Glutamatergic neuron (in vitro differentiated cells): ENCODE measurements around the gene REEP5. TPM values are rescaled to one million over a fixed set of nuclear protein-coding genes. Genes with fewer than 3 reads are reported as not detected.
"Not testable (repeated sequence)": the region's sequence is repeated elsewhere in the genome, so short reads cannot be mapped to it uniquely, and the experiment has no call there.

Experiments used
- DNase-seq: peaks from one replicate; pipeline ENCODE4 v3.0.0; 2022
- H3K27ac Mint-ChIP-seq: one replicate; pipeline ENCODE4 v1.8.0; 2020; ENCODE audit warnings: mild to moderate bottlenecking, mixed read lengths, inconsistent platforms; ENCODE audit not compliant: unreplicated experiment
- H3K27me3 Mint-ChIP-seq: one replicate; pipeline ENCODE4 v1.8.0; 2020; ENCODE audit warnings: mild to moderate bottlenecking, moderate library complexity, mixed read lengths, inconsistent platforms; ENCODE audit not compliant: unreplicated experiment
- H3K36me3 Mint-ChIP-seq: one replicate; pipeline ENCODE4 v1.8.0; 2020; ENCODE audit warnings: mild to moderate bottlenecking, mixed read lengths, inconsistent platforms; ENCODE audit not compliant: unreplicated experiment
- H3K4me1 Mint-ChIP-seq: one replicate; pipeline ENCODE4 v1.8.0; 2020; ENCODE audit warnings: mild to moderate bottlenecking, low read depth, mixed read lengths, inconsistent platforms; ENCODE audit not compliant: unreplicated experiment
- H3K4me3 Mint-ChIP-seq: one replicate; pipeline ENCODE4 v1.8.0; 2020; ENCODE audit warnings: mild to moderate bottlenecking, mixed read lengths, inconsistent platforms; ENCODE audit not compliant: unreplicated experiment
- H3K9me3 Mint-ChIP-seq: one replicate; pipeline ENCODE4 v1.8.0; 2020; ENCODE audit warnings: mild to moderate bottlenecking, moderate library complexity, mixed read lengths, inconsistent platforms; ENCODE audit not compliant: unreplicated experiment
- CTCF ChIP-seq: fragments of 200-600 bp; sonication (generic); IDR thresholded peaks from one replicate; pipeline ENCODE4 v1.5.0; 2021; ENCODE audit not compliant: partially characterized antibody, unreplicated experiment
- total RNA-seq: library from RNA; stranded (reverse); fragmentation: NEBNext Ultra II Directional; extraction: Animal tissue kit (Norgen Biotek cat#: 25700); gene quantifications from one replicate; pipeline ENCODE4 v1.2.1, GENCODE V29; 2021; ENCODE audit not compliant: unreplicated experiment

REEP5 gene
- total RNA-seq, 1 donor from 2014 or later = 108 TPM

- no peak overlapping the region for H3K27ac Mint-ChIP-seq
- no peaks in the 10 kb centered on the region for H3K36me3 Mint-ChIP-seq
- H3K4me1 Mint-ChIP-seq = no peaks in the 10 kb centered on the region
- TF ChIP-seq CTCF = no peak
- no peak for DNase-seq
- peaks cover 2% of the 10 kb centered on the region for H3K9me3 Mint-ChIP-seq
- no peaks in the 10 kb centered on the region for H3K27me3 Mint-ChIP-seq
- no peak overlapping the region for H3K4me3 Mint-ChIP-seq
Observed at GRCh38 chr5:112892776-112893175, 29.3 kb downstream of the REEP5 start.

GRCh38 chr5:112892066-112892465 lies 30.0 kb downstream of the REEP5 start:
- peak overlapping the region; percentile 6 for H3K27ac Mint-ChIP-seq
- not testable (repeated sequence) for H3K4me3 Mint-ChIP-seq, H3K36me3 Mint-ChIP-seq

GRCh38 chr5:112886975-112887374 lies 35.1 kb downstream of the REEP5 start:
- no peak overlapping the region for H3K27ac Mint-ChIP-seq

More at GRCh38 chr5:112892066-112892465, 30.0 kb downstream of the REEP5 start:
- H3K9me3 Mint-ChIP-seq, H3K4me1 Mint-ChIP-seq, DNase-seq, H3K27me3 Mint-ChIP-seq: not testable (repeated sequence)

GRCh38 chr5:112885001-112885400 lies 37.0 kb downstream of the REEP5 start:
- no peaks in the 10 kb centered on the region for H3K36me3 Mint-ChIP-seq
- DNase-seq = no peak
- H3K9me3 Mint-ChIP-seq = no peaks in the 10 kb centered on the region
- no peak overlapping the region for H3K4me3 Mint-ChIP-seq
- no peak overlapping the region for H3K27ac Mint-ChIP-seq
- H3K27me3 Mint-ChIP-seq = no peaks in the 10 kb centered on the region
- H3K4me1 Mint-ChIP-seq = no peaks in the 10 kb centered on the region
- TF ChIP-seq CTCF = no peak

More at GRCh38 chr5:112886975-112887374, 35.1 kb downstream of the REEP5 start:
- TF ChIP-seq CTCF = no peak
- Mint-ChIP-seq H3K36me3 (no peaks in the 10 kb centered on the region), H3K9me3 (no peaks in the 10 kb centered on the region), H3K4me1 (no peaks in the 10 kb centered on the region), H3K27me3 (no peaks in the 10 kb centered on the region), H3K4me3 (no peak overlapping the region)
- no peak for DNase-seq

GRCh38 chr5:112883192-112883591 lies 38.8 kb downstream of the REEP5 start:
- no peak for DNase-seq
- Mint-ChIP-seq H3K27ac (no peak overlapping the region), H3K4me1 (no peaks in the 10 kb centered on the region), H3K9me3 (no peaks in the 10 kb centered on the region), H3K36me3 (no peaks in the 10 kb centered on the region), H3K4me3 (no peak overlapping the region), H3K27me3 (no peaks in the 10 kb centered on the region)
- no peak for TF ChIP-seq CTCF
